ENCODE measurements around the gene CCL23. TPM values are rescaled to one million over a fixed set of nuclear protein-coding genes. Genes with fewer than 3 reads are reported as not detected.

The CCL23 gene
- total and polyA plus RNA-seq, 12 donors, result 0.38 to 1.6 (median 1.5) TPM; not detected in 9

- TF ChIP-seq CTCF (IDR thresholded peaks at IDR 0.05), result peak in 1 of 9 donors; percentile 14
- Histone ChIP-seq H3K27me3 (peaks cover 0 to 3% (median 0%) of the 10 kb centered on the region in 7 donors), H3K36me3 (no peaks in the 10 kb centered on the region), H3K27ac (no peak overlapping the region), H3K9me3 (no peaks in the 10 kb centered on the region), H3K4me1 (peaks cover 0 to 19% (median 5%) of the 10 kb centered on the region in 9 donors), H3K4me3 (no peak overlapping the region)
- intact Hi-C loops (cut with DNase I), result loop anchor here in 2 of 10 donors (10.0 kb wide), 2 partner anchors 47 to 493 kb away; partner anchors contain the start of gene RDM1 (in 1 of the 2)
- DNase-seq (no peak), ATAC-seq (no peak)
- 72 to 75% methylated on average over 4 of the region's 4 CpGs for WGBS, 2 donors
Observed at GRCh38 chr17:35981908-35982330, 35.9 kb downstream of the CCL23 start.

DNA sequence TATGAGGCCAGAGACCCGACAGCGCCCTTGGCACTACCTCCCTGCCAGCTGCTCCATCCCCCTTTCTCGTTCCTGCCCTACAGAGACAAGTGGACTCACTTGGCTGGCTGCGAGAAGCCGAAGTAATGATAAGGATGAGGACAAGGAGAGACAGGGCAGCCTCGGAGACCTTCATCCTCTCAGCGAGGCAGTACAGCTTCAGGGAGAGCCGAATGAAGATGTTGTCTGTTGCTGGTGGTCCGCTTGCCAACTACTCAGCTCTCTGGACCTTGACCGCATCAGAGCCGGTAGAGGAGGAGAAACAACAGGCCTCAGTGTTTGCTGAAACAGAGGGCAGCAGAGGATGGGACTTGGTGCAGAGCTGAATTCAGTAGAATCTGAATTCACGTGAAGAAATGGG lies 36.5 kb downstream of the CCL23 start, which contains the start of gene CCL16:
Gene CCL16 (minus strand): TSS at position 252 of the 400 bp plus-strand sequence. CDS start 77 bp downstream, at position 175.
- Histone ChIP-seq H3K27ac (no peak within 1 kb of the TSS), H3K27me3 (peaks cover 0 to 5% (median 0%) of the 10 kb centered on the region in 7 donors), H3K9me3 (no peaks in the 10 kb centered on the region), H3K36me3 (no peaks in the 10 kb centered on the region), H3K4me3 (no peak within 1 kb of the TSS), H3K4me1 (peaks cover 0 to 13% (median 2%) of the 10 kb centered on the region in 9 donors)
- DNase-seq (no peak), ATAC-seq (no peak)
- intact Hi-C loops (cut with DNase I), result loop anchor here in 2 of 10 donors (10.0 kb wide), 2 partner anchors 46 to 494 kb away; partner anchors contain the start of gene RDM1 (in 1 of the 2)
- WGBS, 2 donors, result 89 to 93% methylated on average over 12 of the region's 12 CpGs
- no peak for TF ChIP-seq CTCF (IDR thresholded peaks at IDR 0.05)

DNA sequence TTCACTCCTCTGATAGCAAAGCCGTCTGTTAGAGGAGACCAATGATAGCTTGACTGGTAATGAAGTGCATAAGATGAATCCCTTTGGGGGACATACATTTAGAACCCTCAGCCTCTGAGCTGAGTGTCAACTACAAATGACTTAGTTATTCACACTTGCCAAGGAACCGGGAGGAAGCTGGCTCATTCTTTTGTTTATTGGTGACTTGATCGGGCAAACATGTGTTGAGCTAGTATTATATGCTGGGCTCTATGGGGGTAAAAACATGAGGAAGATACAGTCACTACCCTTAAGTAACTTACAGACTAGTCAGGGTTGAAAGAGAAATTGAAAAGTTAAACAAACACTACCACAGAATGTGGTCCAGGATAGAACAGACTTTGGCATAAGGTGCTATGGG lies 39.4 kb downstream of the CCL23 start:
- intact Hi-C loops (cut with DNase I), result loop anchor here in 3 of 10 donors (5.0 to 10.0 kb wide), 3 partner anchors 86 to 96 kb away; partner anchors contain the start of gene CCL18 (in 1 of the 3)
- WGBS, 2 donors, result 84 to 85% methylated on average over 3 of the region's 3 CpGs

DNA sequence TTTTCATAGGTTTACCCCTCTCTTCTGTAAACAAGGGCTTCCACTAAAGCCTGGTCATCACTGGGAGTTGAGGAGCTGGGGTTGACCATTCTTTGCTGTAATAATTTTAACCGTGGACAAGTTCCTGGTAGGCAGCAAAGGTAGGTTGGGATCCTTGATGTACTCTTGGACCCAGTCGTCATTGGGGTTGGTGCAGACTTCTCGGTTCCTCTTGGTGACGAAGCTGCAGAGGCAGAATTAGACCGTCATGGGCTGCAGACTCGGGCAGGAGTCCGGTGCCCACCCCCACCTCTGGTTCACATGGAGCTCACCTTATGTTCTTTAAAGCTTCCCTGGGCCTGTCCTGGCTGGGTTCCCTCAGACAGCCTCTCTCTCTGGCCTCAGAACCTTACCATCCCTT lies 40.3 kb downstream of the CCL23 start:
- TF ChIP-seq CTCF (IDR thresholded peaks at IDR 0.05), result no peak
- Histone ChIP-seq H3K36me3 (no peaks in the 10 kb centered on the region), H3K27ac (no peak overlapping the region), H3K4me1 (peaks cover 0 to 30% (median 15%) of the 10 kb centered on the region in 9 donors), H3K27me3 (peaks cover 0 to 5% (median 0%) of the 10 kb centered on the region in 7 donors), H3K9me3 (no peaks in the 10 kb centered on the region), H3K4me3 (no peak overlapping the region)
- DNase-seq, result no peak
- no peak for ATAC-seq
- WGBS, 2 donors, result 90 to 95% methylated on average over 7 of the region's 7 CpGs
- intact Hi-C loops (cut with DNase I), result loop anchor here in 3 of 10 donors (5.0 to 10.0 kb wide), 3 partner anchors 87 to 97 kb away; partner anchors contain the start of gene CCL18 (in 1 of the 3)

More for the DNA sequence above, 39.4 kb downstream of the CCL23 start:
- H3K27me3 ChIP-seq, result peaks cover 0 to 5% (median 0%) of the 10 kb centered on the region in 7 donors
- H3K36me3 ChIP-seq, result no peaks in the 10 kb centered on the region
- DNase-seq (no peak), ATAC-seq (no peak)
- no peak overlapping the region for H3K4me3 ChIP-seq
- H3K4me1 ChIP-seq, result peaks cover 0 to 21% (median 7%) of the 10 kb centered on the region in 9 donors
- H3K27ac ChIP-seq, result no peak overlapping the region
- no peaks in the 10 kb centered on the region for H3K9me3 ChIP-seq
- TF ChIP-seq CTCF (IDR thresholded peaks at IDR 0.05), result no peak

Measured in heart right ventricle (tissue), 16 donors.